A549 (cell line): Measurements from ENCODE around the gene CRNKL1. TPM values are rescaled to one million over a fixed set of nuclear protein-coding genes. Genes with fewer than 3 reads are reported as not detected.
A peak's percentile ranks its signal among the peaks of the same experiment; 100 is the strongest.

ENCODE experiments used
- ATAC-seq, 2 experiments: fragments of 200-7000 bp in 1 of 2; fragments of >200 bp in 1 of 2; cut with Nextera tagmentation in 1 of 2; cut with Tn5 transposase in 1 of 2; 3 replicates each; pipeline versions ENCODE4 v1.8.0 to v1.9.1; 2018 to 2020; ENCODE audit warnings: mild to moderate bottlenecking in 1 of 2, moderate library complexity in 1 of 2
- CTCF ChIA-PET: fragments of 300-600 bp; sonication (Branson Sonifier 250); formaldehyde crosslinking; extraction: SDS; loops from one replicate; lab custom pipeline; 2021; ENCODE audit warnings: antibody characterized with exemption, inconsistent platforms; lab: Yijun Ruan, JAX
- POLR2A ChIA-PET: fragments of 350-600 bp; formaldehyde crosslinking; extraction: SDS; loops from one replicate; lab custom pipeline; 2021; ENCODE audit warnings: antibody characterized with exemption, inconsistent platforms; lab: Yijun Ruan, JAX
- DNase-seq, 2 experiments: peaks; one replicate each; pipeline versions ENCODE4 v3.0.0 to v3.0.0-alpha.2; 2011 to 2016; ENCODE audit warnings: low read depth in 1 of 2, low spot score in 1 of 2
- FAIRE-seq: peaks from 2 replicates; lab custom pipeline; 2011; peaks lifted over from hg19 to GRCh38; lab: Jason Lieb, UNC
- H3K27ac ChIP-seq, 2 experiments: fragments of >200 bp; sonication (Bioruptor Twin); formaldehyde crosslinking; 3 replicates each; pipeline ENCODE4 v1.5.1; 2016 to 2017
- H3K4me1 ChIP-seq: fragments of >200 bp; sonication (Bioruptor Twin); formaldehyde crosslinking; 3 replicates; pipeline ENCODE4 v1.6.1; 2016
- H3K4me2 ChIP-seq: fragments of >200 bp; sonication (Bioruptor Twin); formaldehyde crosslinking; 3 replicates; pipeline ENCODE4 v1.6.1; 2016
- H3K4me3 ChIP-seq: fragments of >200 bp; sonication (Bioruptor Twin); formaldehyde crosslinking; 3 replicates; pipeline ENCODE4 v1.5.1; 2016
- H3K9me3 ChIP-seq: fragments of >200 bp; sonication (Bioruptor Twin); formaldehyde crosslinking; 3 replicates; pipeline ENCODE4 v1.6.1; 2016
- BHLHE40 ChIP-seq: IDR thresholded peaks from 2 replicates; pipeline ENCODE4 v1.6.1; 2012; ENCODE audit warnings: low read depth, low read length, inconsistent platforms
- CBX8 ChIP-seq: fragments of 200-600 bp; sonication (generic); IDR thresholded peaks from 2 replicates; pipeline ENCODE4 v1.6.1; 2016
- CEBPB ChIP-seq, 2 experiments: fragments of >200 bp in 1 of 2; sonication (Bioruptor Twin) in 1 of 2; formaldehyde crosslinking in 1 of 2; IDR thresholded peaks; 2 replicates each; pipeline ENCODE4 v1.6.1; 2012 to 2016
- E2F6 ChIP-seq: IDR thresholded peaks from 2 replicates; pipeline ENCODE4 v1.6.1; 2012; ENCODE audit warnings: low read depth, borderline replicate concordance
- EHF ChIP-seq: fragments of 250-450 bp; sonication (Bioruptor Pico); IDR thresholded peaks from 2 replicates; pipeline ENCODE4 v1.5.0; 2020; ENCODE audit warnings: mild to moderate bottlenecking
- FOXS1 ChIP-seq: fragments of 250-450 bp; sonication (Bioruptor Pico); IDR thresholded peaks from 2 replicates; pipeline ENCODE4 v1.5.0; 2020; ENCODE audit warnings: mild to moderate bottlenecking, moderate library complexity
- GATA3 ChIP-seq: IDR thresholded peaks from 2 replicates; pipeline ENCODE4 v1.6.1; 2012; ENCODE audit warnings: borderline replicate concordance
- HES2 ChIP-seq: fragments of >200 bp; sonication (Bioruptor Twin); formaldehyde crosslinking; IDR thresholded peaks from 2 replicates; pipeline ENCODE4 v1.6.1; 2016
- HEYL ChIP-seq: fragments of 250-450 bp; sonication (Bioruptor Pico); IDR thresholded peaks from 2 replicates; pipeline ENCODE4 v1.8.0; 2021; ENCODE audit warnings: mild to moderate bottlenecking, moderate library complexity
- HOXA7 ChIP-seq: fragments of 250-450 bp; sonication (Bioruptor Pico); IDR thresholded peaks from 2 replicates; pipeline ENCODE4 v1.5.0; 2020; ENCODE audit warnings: mild to moderate bottlenecking, moderate library complexity
- HOXB13 ChIP-seq: fragments of 250-450 bp; sonication (Bioruptor Pico); IDR thresholded peaks from 2 replicates; pipeline ENCODE4 v1.5.0; 2020; ENCODE audit warnings: low read depth, mild to moderate bottlenecking, moderate library complexity
- HOXB5 ChIP-seq: fragments of 250-450 bp; sonication (Bioruptor Pico); IDR thresholded peaks from 2 replicates; pipeline ENCODE4 v1.5.0; 2020; ENCODE audit warnings: mild to moderate bottlenecking, moderate library complexity
- JUN ChIP-seq, 2 experiments: fragments of >200 bp; sonication (Bioruptor Twin); formaldehyde crosslinking; IDR thresholded peaks; 2 replicates in 1 of 2; 3 replicates in 1 of 2; pipeline ENCODE4 v1.6.1; 2016 to 2017
- MAFK ChIP-seq: fragments of 450-650 bp; IDR thresholded peaks from 2 replicates; pipeline ENCODE4 v1.6.1; 2014; ENCODE audit not compliant: partially characterized antibody
- MAZ ChIP-seq: fragments of 150-350 bp; IDR thresholded peaks from 2 replicates; pipeline ENCODE4 v1.6.1; 2014; ENCODE audit warnings: antibody characterized with exemption, low read depth, low read length, borderline replicate concordance
- NFE2L2 ChIP-seq: fragments of 150-350 bp; conservative IDR thresholded peaks from 2 replicates; pipeline ENCODE4 v1.6.1; 2014; ENCODE audit warnings: low read length
- NR3C1 ChIP-seq: fragments of >200 bp; sonication (Bioruptor Twin); formaldehyde crosslinking; IDR thresholded peaks from 3 replicates; pipeline ENCODE4 v1.6.1; 2017
- PHF8 ChIP-seq: fragments of 200-600 bp; sonication (generic); IDR thresholded peaks from 2 replicates; pipeline ENCODE4 v1.6.1; 2016; ENCODE audit warnings: low read depth, mild to moderate bottlenecking, antibody characterized with exemption, moderate library complexity, borderline replicate concordance
- POLR2A ChIP-seq: IDR thresholded peaks from 2 replicates; pipeline ENCODE4 v1.6.1; 2012; ENCODE audit warnings: mild to moderate bottlenecking, low read length
- POLR2AphosphoS2 ChIP-seq: conservative IDR thresholded peaks from 2 replicates; pipeline ENCODE4 v1.6.1; 2012; ENCODE audit warnings: low read length, improper control_type of control experiment, inconsistent platforms
- RAD21 ChIP-seq, 2 experiments: fragments of >200 bp in 1 of 2; sonication (Bioruptor Twin) in 1 of 2; formaldehyde crosslinking in 1 of 2; IDR thresholded peaks in 1 of 2; conservative IDR thresholded peaks in 1 of 2; 2 replicates in 1 of 2; 3 replicates in 1 of 2; pipeline ENCODE4 v1.6.1; 2012 to 2018; ENCODE audit warnings: inconsistent platforms in 1 of 2
- RARB ChIP-seq: fragments of 250-450 bp; sonication (Bioruptor Pico); IDR thresholded peaks from 2 replicates; pipeline ENCODE4 v1.8.0; 2021; ENCODE audit warnings: mild to moderate bottlenecking, moderate library complexity
- SMC3 ChIP-seq: fragments of >200 bp; sonication (Bioruptor Twin); formaldehyde crosslinking; IDR thresholded peaks from 3 replicates; pipeline ENCODE4 v1.6.1; 2018; ENCODE audit warnings: inconsistent platforms
- SREBF2 ChIP-seq: fragments of 450-650 bp; IDR thresholded peaks from 2 replicates; pipeline ENCODE4 v1.6.1; 2014; ENCODE audit warnings: mild to moderate bottlenecking, moderate library complexity
- TP53 ChIP-seq: fragments of 250-450 bp; sonication (Bioruptor Pico); IDR thresholded peaks from 2 replicates; pipeline ENCODE4 v1.5.0; 2021; ENCODE audit warnings: mild to moderate bottlenecking, moderate library complexity
- ZC3H11A ChIP-seq: fragments of 450-650 bp; IDR thresholded peaks from 2 replicates; pipeline ENCODE4 v1.6.1; 2014; ENCODE audit warnings: antibody characterized with exemption, mild to moderate bottlenecking
- ZFP36 ChIP-seq: fragments of 450-650 bp; IDR thresholded peaks from 2 replicates; pipeline ENCODE4 v1.6.1; 2014; ENCODE audit warnings: borderline replicate concordance; ENCODE audit not compliant: partially characterized antibody
- ZNF302 ChIP-seq: fragments of 250-450 bp; sonication (Bioruptor Pico); IDR thresholded peaks from 2 replicates; pipeline ENCODE4 v1.9.0; 2021; ENCODE audit warnings: inconsistent platforms, mild to moderate bottlenecking, moderate library complexity
- ZSCAN20 ChIP-seq: fragments of 250-450 bp; sonication (Bioruptor Pico); IDR thresholded peaks from 2 replicates; pipeline ENCODE4 v1.8.0; 2022; ENCODE audit warnings: mild to moderate bottlenecking, moderate library complexity
- WGBS: methylation state at CpG from one replicate; pipeline ENCODE4 v1.1.6; 2017; ENCODE audit errors: missing lambda C conversion rate; 5-methylcytosine and 5-hydroxymethylcytosine counted together
- polyA plus RNA-seq, 4 experiments: library from polyadenylated mRNA; depleted of rRNA in 3 of 4; stranded (reverse); fragments of >200 nt; fragmentation: RNase III in 1 of 4; extraction: RNeasy Plus Mini Kit Qiagen cat#74134 plus additional on column Dnase treatment in 1 of 4; gene quantifications; 2 replicates in 3 of 4; 3 replicates in 1 of 4; pipeline ENCODE4 v1.2.3, GENCODE V29; 2011 to 2017
- TF ChIP-seq, protein P1 (sequence below): fragments of >200 bp; sonication (Bioruptor Twin); formaldehyde crosslinking; IDR thresholded peaks from 3 replicates; pipeline ENCODE4 v1.6.1; 2016

CRNKL1 gene
- polyA plus RNA-seq, 2 of the 4 experiments (the other 2 are of a cell fraction) = 19.4 to 32.1 TPM

GRCh38 chr20:19992996-19993908 is 59.0 kb downstream of the CRNKL1 start (continued):
- TF ChIP-seq SMC3 (peak; percentile 30; the same call in 2 of the 3 replicates), ZFP36 (no peak), HOXB13 (CRISPR knock-in tag) (no peak), BHLHE40 (no peak), TP53 (CRISPR knock-in tag) (0 out of 2 replicates have a peak, but pooled peaks have one; percentile 26), JUN (IDR thresholded peaks at IDR 0.05) (peak; percentile 78 to 80; a peak in 3 of 5 replicates), MAFK (peak; percentile 98), GATA3 (peak; percentile 71; the same call in 1 of the 2 replicates)

GRCh38 chr20:19991854-19992253 is 60.4 kb downstream of the CRNKL1 start:
- Histone ChIP-seq H3K9me3 (no peaks in the 10 kb centered on the region), H3K4me2 (peak overlapping the region; percentile 88), H3K4me3 (no peak overlapping the region), H3K27ac (peak overlapping the region; percentile 81 to 93), H3K4me1 (peaks cover 62% of the 10 kb centered on the region)
- POLR2A ChIA-PET = interaction anchor here (1.6 to 1.8 kb wide), 2 partner anchors 15 to 17 kb away, joined by 6 to 9 read pairs; no protein-coding TSS in a partner anchor
- FAIRE-seq (peak; percentile 23), ATAC-seq (no peak), DNase-seq (no peak)
- 44% methylated on average over 2 of the region's 2 CpGs for WGBS
- CTCF ChIA-PET = interaction anchor here (1.8 to 6.5 kb wide), 5 partner anchors 16 to 207 kb away, joined by 3 to 79 read pairs (median 32); partner anchors contain the start of gene NAA20
- TF ChIP-seq NR3C1 = no peak
- TF ChIP-seq MAFK = no peak
- no peak for TF ChIP-seq EHF (CRISPR knock-in tag)
- no peak for TF ChIP-seq NFE2L2
- TF ChIP-seq ZSCAN20 = no peak
- TF ChIP-seq RARB (CRISPR knock-in tag) = no peak
- no peak for TF ChIP-seq HOXA7
- no peak for TF ChIP-seq FOXS1
- TF ChIP-seq ZNF302 (CRISPR knock-in tag) = no peak
- no peak for TF ChIP-seq POLR2AphosphoS2
- TF ChIP-seq PHF8 = no peak
- no peak for TF ChIP-seq CBX8
- TF ChIP-seq TP53 (CRISPR knock-in tag) = no peak
- TF ChIP-seq, protein P1, sequence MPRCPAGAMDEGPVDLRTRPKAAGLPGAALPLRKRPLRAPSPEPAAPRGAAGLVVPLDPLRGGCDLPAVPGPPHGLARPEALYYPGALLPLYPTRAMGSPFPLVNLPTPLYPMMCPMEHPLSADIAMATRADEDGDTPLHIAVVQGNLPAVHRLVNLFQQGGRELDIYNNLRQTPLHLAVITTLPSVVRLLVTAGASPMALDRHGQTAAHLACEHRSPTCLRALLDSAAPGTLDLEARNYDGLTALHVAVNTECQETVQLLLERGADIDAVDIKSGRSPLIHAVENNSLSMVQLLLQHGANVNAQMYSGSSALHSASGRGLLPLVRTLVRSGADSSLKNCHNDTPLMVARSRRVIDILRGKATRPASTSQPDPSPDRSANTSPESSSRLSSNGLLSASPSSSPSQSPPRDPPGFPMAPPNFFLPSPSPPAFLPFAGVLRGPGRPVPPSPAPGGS = no peak
- no peak for TF ChIP-seq HES2

GRCh38 chr20:19991308-19991707 is 61.0 kb downstream of the CRNKL1 start:
- POLR2A ChIA-PET = interaction anchor here (1.0 to 1.8 kb wide), 3 partner anchors 14 to 233 kb away, joined by 3 to 9 read pairs (median 6); partner anchors contain the start of gene RIN2
- H3K4me2 ChIP-seq = peak overlapping the region; percentile 88
- peak; percentile 63 for FAIRE-seq

More at GRCh38 chr20:19991308-19991707, 61.0 kb downstream of the CRNKL1 start:
- no peaks in the 10 kb centered on the region for H3K9me3 ChIP-seq
- H3K4me3 ChIP-seq = no peak overlapping the region
- H3K27ac ChIP-seq = peak overlapping the region; percentile 81 to 93
- WGBS = 29% methylated on average over 1 of the region's 1 CpG
- H3K4me1 ChIP-seq = peaks cover 67% of the 10 kb centered on the region
- CTCF ChIA-PET = interaction anchor here (1.8 to 6.5 kb wide), 5 partner anchors 16 to 207 kb away, joined by 3 to 79 read pairs (median 32); partner anchors contain the start of gene NAA20
- TF ChIP-seq HOXB13 (CRISPR knock-in tag) (no peak), ZFP36 (no peak), ZNF302 (CRISPR knock-in tag) (no peak), POLR2A (no peak), CEBPB (IDR thresholded peaks at IDR 0.05) (no peak), MAZ (no peak), SREBF2 (no peak), E2F6 (no peak), NFE2L2 (no peak), RAD21 (conservative IDR thresholded peaks at IDR 0.05 in 1 of 2, IDR thresholded peaks at IDR 0.05 in 1 of 2) (no peak), HEYL (CRISPR knock-in tag) (no peak), HOXB5 (CRISPR knock-in tag) (no peak), ZC3H11A (no peak)
- ATAC-seq (no peak), DNase-seq (no peak)
